Thyroid gland (tissue), 4 donors: Measurements from ENCODE around the gene TBR1. TPM values are rescaled to one million over a fixed set of nuclear protein-coding genes. Genes with fewer than 3 reads are reported as not detected.

Experiments used
- DNase-seq, 2 donors: peaks; one replicate each; pipeline ENCODE4 v3.0.0-alpha.2; 2019
- H3K27ac ChIP-seq, 3 donors: fragments of 200-600 bp; sonication (generic); 1 replicate in 2 of 3; 2 replicates in 1 of 3; pipeline ENCODE4 v1.5.1; 2016 to 2019; ENCODE audit warnings: mild to moderate bottlenecking in 1 of 3, moderate library complexity in 1 of 3
- H3K27me3 ChIP-seq: fragments of 200-600 bp; sonication (generic); one replicate; pipeline ENCODE4 v1.5.1; 2019
- H3K36me3 ChIP-seq, 2 donors: fragments of 200-600 bp; sonication (generic); one replicate each; pipeline ENCODE4 v1.5.1; 2016 to 2019
- H3K4me1 ChIP-seq, 2 donors: fragments of 200-600 bp; sonication (generic); one replicate each; pipeline ENCODE4 v1.5.1; 2017 to 2019
- H3K4me3 ChIP-seq, 3 donors: fragments of 200-600 bp; sonication (generic); replicated peaks in 1 of 3; 1 replicate in 2 of 3; 2 replicates in 1 of 3; pipeline ENCODE4 v1.5.1; 2016; ENCODE audit warnings: mild to moderate bottlenecking in 1 of 3
- H3K9me3 ChIP-seq: fragments of 200-600 bp; sonication (generic); one replicate; pipeline ENCODE4 v1.5.1; 2017
- CTCF ChIP-seq, 6 experiments: fragments of 200-600 bp in 3 of 6; fragments of 450-650 bp in 3 of 6; sonication (generic) in 3 of 6; IDR thresholded peaks; one replicate each; pipeline ENCODE4 v1.5.1; 2016 to 2019; ENCODE audit warnings: antibody characterized with exemption in 6 of 6, mild to moderate bottlenecking in 2 of 6, inconsistent platforms in 1 of 6, moderate library complexity in 1 of 6
- POLR2A ChIP-seq, 2 donors: fragments of 450-650 bp; IDR thresholded peaks; one replicate each; pipeline ENCODE4 v1.6.1; 2017; ENCODE audit warnings: antibody characterized with exemption in 2 of 2, mild to moderate bottlenecking in 2 of 2, moderate library complexity in 1 of 2
- WGBS, 2 donors: methylation state at CpG; one replicate each; pipeline ENCODE4 v1.1.5; 2017; 5-methylcytosine and 5-hydroxymethylcytosine counted together
- intact Hi-C: fragments of 100-400 bp; cut with DNase I; formaldehyde crosslinking; loops from one replicate; pipeline ENCODE4 v1.15.1; 2023
- total RNA-seq, 4 donors: library from RNA; depleted of rRNA; stranded (reverse); fragments of >200 nt; gene quantifications; one replicate each; pipeline ENCODE4 v1.2.3, GENCODE V29; 2016

The TBR1 gene
- total RNA-seq, 4 donors from 2014 or later, result 0.11 TPM; not detected in 3

- peaks cover 77% of the 10 kb centered on the region for H3K27me3 ChIP-seq
- TF ChIP-seq POLR2A (IDR thresholded peaks at IDR 0.05), result no peak
- TF ChIP-seq CTCF (IDR thresholded peaks at IDR 0.05), result no peak
- intact Hi-C loops, result no loop called here
- H3K27ac ChIP-seq, result no peak overlapping the region
- no peaks in the 10 kb centered on the region for H3K36me3 ChIP-seq
- no peak for DNase-seq
- WGBS, 2 donors, result 8 to 10% methylated on average over 15 of the region's 15 CpGs
- no peaks in the 10 kb centered on the region for H3K9me3 ChIP-seq
- H3K4me1 ChIP-seq, result peaks cover 33 to 46% of the 10 kb centered on the region in 2 donors
- H3K4me3 ChIP-seq, result no peak overlapping the region
Measured at GRCh38 chr2:161418275-161418714, 2.2 kb downstream of the TBR1 start.

- no peak for TF ChIP-seq CTCF (IDR thresholded peaks at IDR 0.05)
- TF ChIP-seq POLR2A (IDR thresholded peaks at IDR 0.05), result no peak
- H3K9me3 ChIP-seq, result no peaks in the 10 kb centered on the region
- peaks cover 79% of the 10 kb centered on the region for H3K27me3 ChIP-seq
- intact Hi-C loops, result no loop called here
- no peaks in the 10 kb centered on the region for H3K36me3 ChIP-seq
- DNase-seq, result no peak
- no peak overlapping the region for H3K27ac ChIP-seq
- H3K4me1 ChIP-seq, result peaks cover 33 to 52% of the 10 kb centered on the region in 2 donors
- H3K4me3 ChIP-seq, result no peak overlapping the region
- WGBS, 2 donors, result 13 to 20% methylated on average over 15 to 21 of the region's 49 CpGs
Measured at GRCh38 chr2:161418715-161419637, 2.9 kb downstream of the TBR1 start.

- Histone ChIP-seq H3K27me3 (peaks cover 86% of the 10 kb centered on the region), H3K27ac (no peak overlapping the region), H3K4me1 (peaks cover 28 to 48% of the 10 kb centered on the region in 2 donors), H3K4me3 (no peak overlapping the region), H3K36me3 (no peaks in the 10 kb centered on the region), H3K9me3 (no peaks in the 10 kb centered on the region)
- DNase-seq, result no peak
- TF ChIP-seq CTCF (IDR thresholded peaks at IDR 0.05) (no peak), POLR2A (IDR thresholded peaks at IDR 0.05) (no peak)
- intact Hi-C loops, result loop anchor here (10.0 kb wide), 1 partner anchor 85 kb away; no protein-coding TSS in a partner anchor
- 69 to 78% methylated on average over 3 of the region's 3 CpGs for WGBS, 2 donors
Measured at GRCh38 chr2:161419638-161420190, 3.6 kb downstream of the TBR1 start.

GRCh38 chr2:161420406-161421074 is 4.4 kb downstream of the TBR1 start:
- DNase-seq, result no peak
- Histone ChIP-seq H3K4me3 (no peak overlapping the region), H3K27ac (no peak overlapping the region), H3K9me3 (no peaks in the 10 kb centered on the region), H3K36me3 (no peaks in the 10 kb centered on the region), H3K4me1 (peaks cover 21 to 40% of the 10 kb centered on the region in 2 donors), H3K27me3 (peaks cover 86% of the 10 kb centered on the region)
- intact Hi-C loops, result loop anchor here (10.0 kb wide), 1 partner anchor 86 kb away; no protein-coding TSS in a partner anchor
- TF ChIP-seq CTCF (IDR thresholded peaks at IDR 0.05) (no peak), POLR2A (IDR thresholded peaks at IDR 0.05) (no peak)
- WGBS, 2 donors, result 60 to 65% methylated on average over 11 of the region's 11 CpGs
